Heart left ventricle (tissue), 16 donors: Measurements from ENCODE around the gene KLHL7. TPM values are rescaled to one million over a fixed set of nuclear protein-coding genes. Genes with fewer than 3 reads are reported as not detected.

Experiments
- ATAC-seq, 4 donors: fragments of 200-7000 bp; cut with Tn5 transposase; one replicate each; pipeline ENCODE4 v1.9.1; 2020 to 2022; ENCODE audit warnings: moderate library complexity in 4 of 4, mild to moderate bottlenecking in 3 of 4, moderate number of reproducible peaks in 1 of 4
- DNase-seq, 5 donors: peaks; one replicate each; pipeline ENCODE4 v3.0.0-alpha.2; 2020
- H3K27ac ChIP-seq, 12 donors: fragments of 200-600 bp; sonication (generic) in 4 of 12; one replicate each; pipeline versions ENCODE4 v1.5.0 to v1.8.0; 2016 to 2022; ENCODE audit warnings: mild to moderate bottlenecking in 2 of 12
- H3K27me3 ChIP-seq, 9 donors: fragments of 200-600 bp; sonication (generic) in 2 of 9; one replicate each; pipeline versions ENCODE4 v1.5.1 to v1.8.0; 2016 to 2022; ENCODE audit warnings: mild to moderate bottlenecking in 3 of 9
- H3K36me3 ChIP-seq, 9 donors: fragments of 200-600 bp; sonication (generic) in 2 of 9; one replicate each; pipeline versions ENCODE4 v1.5.0 to v1.8.0; 2018 to 2022; ENCODE audit warnings: mild to moderate bottlenecking in 2 of 9
- H3K4me1 ChIP-seq, 12 donors: fragments of 200-600 bp; sonication (generic) in 4 of 12; one replicate each; pipeline versions ENCODE4 v1.5.0 to v1.8.0; 2016 to 2022; ENCODE audit warnings: mild to moderate bottlenecking in 3 of 12
- H3K4me3 ChIP-seq, 12 donors: fragments of 200-600 bp; sonication (generic) in 4 of 12; one replicate each; pipeline versions ENCODE4 v1.5.0 to v1.8.0; 2017 to 2022; ENCODE audit warnings: mild to moderate bottlenecking in 9 of 12, moderate library complexity in 4 of 12
- H3K9me3 ChIP-seq, 12 donors: fragments of 200-600 bp; sonication (generic) in 4 of 12; one replicate each; pipeline versions ENCODE4 v1.5.0 to v1.8.0; 2016 to 2022; ENCODE audit warnings: mild to moderate bottlenecking in 1 of 12
- POLR2A ChIP-seq, 2 donors: fragments of 450-650 bp; IDR thresholded peaks; one replicate each; pipeline ENCODE4 v1.6.1; 2017; ENCODE audit warnings: antibody characterized with exemption in 2 of 2, mild to moderate bottlenecking in 2 of 2, moderate library complexity in 2 of 2
- WGBS, 4 donors: extraction: QIAGEN DNeasy Blood & Tissue Kit in 2 of 4; methylation state at CpG; one replicate each; pipeline versions ENCODE4 v1.1.5 to v1.1.7; 2013 to 2018; 5-methylcytosine and 5-hydroxymethylcytosine counted together
- intact Hi-C, 10 donors: fragments of 100-400 bp; cut with DNase I; formaldehyde crosslinking; loops; one replicate each; pipeline versions ENCODE4 v1.11.1 to v1.14.2; 2022
- polyA plus RNA-seq, 2 donors: library from polyadenylated mRNA; stranded (reverse); fragments of 200-250 nt; gene quantifications; one replicate each; pipeline ENCODE4 v1.2.3, GENCODE V29; 2013
- total RNA-seq, 9 donors: library from RNA; depleted of rRNA in 2 of 9; stranded (reverse); fragments of >200 nt in 2 of 9; fragmentation: NEBNext Ultra II Directional in 3 of 9; extraction: Animal tissue kit (Norgen Biotek cat#: 25700) in 3 of 9; gene quantifications; one replicate each; pipeline versions ENCODE4 v1.1.0 to v1.2.4, GENCODE V29; 2016 to 2023
- TF ChIP-seq, protein P1 (sequence below), 12 donors: fragments of 200-600 bp; sonication (generic) in 4 of 12; IDR thresholded peaks; one replicate each; pipeline versions ENCODE4 v1.5.0 to v1.8.0; 2018 to 2022; ENCODE audit warnings: antibody characterized with exemption in 12 of 12, mild to moderate bottlenecking in 5 of 12
- donor health status: ischemic (EF 13 %, LVEDD 7.1; RV severe dilation, severe dysfunction).
- donor health status: healthy with polysubstance abuse.
- donor health status: DM: no; HTN: yes; CAD: no.
- donor health status: DM: no; HTN: no; CAD: no.
- donor health status: ischemic (EF 25% LVEDD 6.9; RV normal size, moderate dysfunction).
- donor health status: ischemic (EF 25% LVEDD 5.7; RV mildly dilated, moderate dysfunction).
- donor health status: healthy.
- donor health status: DM: yes; HTN: yes; CAD: no.
- donor health status: ischemic (EF 35%, LVEDD 5.7; RV mildly dilated, moderate dysfunction).
- donor health status: nonischemic (EF 11% LVEDD 7.7; RV severe dilation, severe dysfunction).
- donor health status: DM: yes; HTN: yes; CAD: no.
- donor health status: PGD.
- donor health status: ischemic (EF 29% LVEDD 5.4; RV normal size, mild dysfunction).
- donor health status: nonischemic (EF 23%, LVEDD 6.1; RV moderate dilation, normal function).

The KLHL7 gene
- total and polyA plus RNA-seq, 11 donors = 48.0 to 159 (median 108) TPM

DNA sequence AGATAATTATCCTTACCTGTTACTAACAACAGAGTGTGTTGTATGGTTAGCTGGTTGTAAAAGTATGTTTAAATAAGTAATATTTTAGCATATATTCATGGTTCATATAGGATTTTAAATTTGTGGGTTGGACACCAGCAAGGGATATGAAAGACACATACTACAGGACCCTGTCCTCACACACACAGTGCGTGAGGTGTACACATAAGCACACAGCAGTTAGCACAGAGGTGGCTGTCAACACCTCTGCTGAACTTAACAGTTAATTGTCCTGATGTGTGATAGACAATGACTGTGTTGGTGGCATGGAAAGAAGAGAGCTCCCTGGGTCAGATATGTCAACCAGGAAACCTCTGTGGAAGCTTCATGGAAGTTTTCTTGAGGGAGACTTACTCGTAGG is 53.0 kb downstream of the KLHL7 start:
- H3K27me3 ChIP-seq = no peaks in the 10 kb centered on the region
- WGBS, 4 donors = 86 to 97% (median 92%) methylated on average over 2 of the region's 2 CpGs
- intact Hi-C loops = no loop called here
- H3K9me3 ChIP-seq = no peaks in the 10 kb centered on the region
- peaks cover 0 to 77% (median 42%) of the 10 kb centered on the region in 9 donors for H3K36me3 ChIP-seq
- TF ChIP-seq, protein P1, sequence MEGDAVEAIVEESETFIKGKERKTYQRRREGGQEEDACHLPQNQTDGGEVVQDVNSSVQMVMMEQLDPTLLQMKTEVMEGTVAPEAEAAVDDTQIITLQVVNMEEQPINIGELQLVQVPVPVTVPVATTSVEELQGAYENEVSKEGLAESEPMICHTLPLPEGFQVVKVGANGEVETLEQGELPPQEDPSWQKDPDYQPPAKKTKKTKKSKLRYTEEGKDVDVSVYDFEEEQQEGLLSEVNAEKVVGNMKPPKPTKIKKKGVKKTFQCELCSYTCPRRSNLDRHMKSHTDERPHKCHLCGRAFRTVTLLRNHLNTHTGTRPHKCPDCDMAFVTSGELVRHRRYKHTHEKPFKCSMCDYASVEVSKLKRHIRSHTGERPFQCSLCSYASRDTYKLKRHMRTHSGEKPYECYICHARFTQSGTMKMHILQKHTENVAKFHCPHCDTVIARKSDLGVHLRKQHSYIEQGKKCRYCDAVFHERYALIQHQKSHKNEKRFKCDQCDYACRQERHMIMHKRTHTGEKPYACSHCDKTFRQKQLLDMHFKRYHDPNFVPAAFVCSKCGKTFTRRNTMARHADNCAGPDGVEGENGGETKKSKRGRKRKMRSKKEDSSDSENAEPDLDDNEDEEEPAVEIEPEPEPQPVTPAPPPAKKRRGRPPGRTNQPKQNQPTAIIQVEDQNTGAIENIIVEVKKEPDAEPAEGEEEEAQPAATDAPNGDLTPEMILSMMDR (IDR thresholded peaks at IDR 0.05) = no peak
- TF ChIP-seq POLR2A (IDR thresholded peaks at IDR 0.05) = no peak
- peaks cover 0 to 17% (median 0%) of the 10 kb centered on the region in 12 donors for H3K4me1 ChIP-seq
- peak in 1 of 4 donors; percentile 51 for ATAC-seq
- no peak overlapping the region for H3K27ac ChIP-seq
- H3K4me3 ChIP-seq = no peak overlapping the region
- DNase-seq = no peak

DNA sequence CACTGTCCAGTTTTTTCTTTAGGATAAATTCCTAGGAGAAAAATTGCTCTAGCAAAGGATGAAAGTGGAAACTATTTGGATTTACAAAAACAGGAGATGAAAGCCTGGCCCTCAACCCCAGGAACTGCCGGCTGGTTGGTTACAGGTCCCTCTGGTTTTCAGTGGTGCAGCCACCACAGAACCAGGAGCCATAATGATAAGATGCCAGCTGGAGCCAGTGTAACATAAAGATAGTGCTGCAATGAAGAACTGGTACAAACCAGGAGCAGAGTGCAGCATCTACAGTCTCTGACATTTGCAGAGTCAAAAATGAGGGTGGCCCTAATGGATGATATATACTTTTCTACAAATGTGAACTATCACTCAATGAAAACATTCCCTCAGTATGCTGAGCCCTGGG is 55.9 kb downstream of the KLHL7 start:
- 43 to 65% (median 62%) methylated on average over 1 of the region's 1 CpG for WGBS, 4 donors
- H3K4me3 ChIP-seq = no peak overlapping the region
- intact Hi-C loops = loop anchor here in 2 of 10 donors (5.0 to 10.0 kb wide), 2 partner anchors 34 to 607 kb away; no protein-coding TSS in a partner anchor
- no peaks in the 10 kb centered on the region for H3K9me3 ChIP-seq
- ATAC-seq (peak in 2 of 4 donors; percentile 43 to 72), DNase-seq (no peak)
- no peaks in the 10 kb centered on the region for H3K27me3 ChIP-seq
- H3K27ac ChIP-seq = no peak overlapping the region
- peaks cover 0 to 17% (median 0%) of the 10 kb centered on the region in 12 donors for H3K4me1 ChIP-seq
- TF ChIP-seq POLR2A (IDR thresholded peaks at IDR 0.05) = no peak
- TF ChIP-seq, protein P1 (IDR thresholded peaks at IDR 0.05) = no peak
- peaks cover 0 to 65% (median 35%) of the 10 kb centered on the region in 9 donors for H3K36me3 ChIP-seq

DNA sequence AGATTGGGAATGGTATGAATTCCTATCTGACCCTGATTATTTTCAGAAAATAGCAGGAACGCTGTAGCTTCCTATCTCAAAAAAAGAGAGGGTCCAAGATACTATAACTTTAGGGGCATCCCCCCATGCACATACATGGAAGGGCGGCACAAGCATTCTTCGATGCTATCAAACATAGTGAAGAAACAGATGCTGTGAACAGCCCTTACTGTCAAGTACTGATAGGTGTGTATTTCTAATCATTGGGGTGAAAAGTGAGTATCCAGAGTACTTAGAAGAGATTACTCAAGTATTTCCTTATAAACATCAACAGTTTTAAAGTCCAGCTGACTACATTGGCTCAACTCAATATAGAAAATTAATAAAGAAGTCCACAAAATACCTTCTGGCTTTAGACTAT is 59.3 kb downstream of the KLHL7 start:
- peaks cover 0 to 29% (median 0%) of the 10 kb centered on the region in 12 donors for H3K4me1 ChIP-seq
- DNase-seq (no peak), ATAC-seq (no peak)
- no peak for TF ChIP-seq POLR2A (IDR thresholded peaks at IDR 0.05)
- TF ChIP-seq, protein P1 (IDR thresholded peaks at IDR 0.05) = no peak
- no peak overlapping the region for H3K4me3 ChIP-seq
- H3K27ac ChIP-seq = no peak overlapping the region
- intact Hi-C loops = loop anchor here in 3 of 10 donors (5.0 to 10.0 kb wide), 3 partner anchors 38 to 610 kb away; partner anchors contain the start of gene KLHL7 (in 1 of the 3)
- H3K36me3 ChIP-seq = peaks cover 0 to 58% (median 21%) of the 10 kb centered on the region in 9 donors
- H3K27me3 ChIP-seq = no peaks in the 10 kb centered on the region
- H3K9me3 ChIP-seq = no peaks in the 10 kb centered on the region
- WGBS, 4 donors = 71 to 90% (median 75%) methylated on average over 3 of the region's 3 CpGs

DNA sequence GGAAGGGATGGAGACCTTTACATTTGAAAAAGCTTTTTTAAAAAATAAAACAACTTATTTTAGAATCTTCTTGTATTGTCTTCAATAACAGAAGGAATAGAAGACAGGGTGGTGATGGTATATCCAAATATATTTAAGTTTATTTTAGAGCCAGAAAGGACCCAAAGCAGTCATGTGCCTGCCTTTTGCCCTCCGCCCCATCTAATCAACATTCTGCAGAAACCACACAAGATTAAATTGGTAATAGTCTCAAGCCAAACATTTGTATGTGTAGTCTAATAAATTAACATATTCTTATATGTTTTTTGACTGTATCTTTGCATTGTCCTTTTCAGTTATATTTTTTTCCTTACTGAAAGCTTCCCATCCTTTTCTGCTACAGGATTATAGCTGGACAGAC is 59.7 kb downstream of the KLHL7 start:
- Histone ChIP-seq H3K4me1 (peaks cover 0 to 28% (median 0%) of the 10 kb centered on the region in 12 donors), H3K9me3 (no peaks in the 10 kb centered on the region), H3K4me3 (no peak overlapping the region), H3K36me3 (peaks cover 0 to 62% (median 21%) of the 10 kb centered on the region in 9 donors), H3K27ac (no peak overlapping the region), H3K27me3 (no peaks in the 10 kb centered on the region)
- intact Hi-C loops = loop anchor here in 2 of 10 donors (5.0 to 10.0 kb wide), 2 partner anchors 58 to 611 kb away; partner anchors contain the start of gene KLHL7 (in 1 of the 2)
- no peak for ATAC-seq
- WGBS, 4 donors = 93 to 98% (median 97%) methylated on average over 1 of the region's 1 CpG
- no peak for TF ChIP-seq POLR2A (IDR thresholded peaks at IDR 0.05)
- TF ChIP-seq, protein P1 (IDR thresholded peaks at IDR 0.05) = no peak
- DNase-seq = no peak
